NCI-H2196 (cell line): ENCODE measurements around the gene FBLN7.

ENCODE experiments used
- DNase-seq: peaks from one replicate; lab custom pipeline; 2025; ENCODE audit not compliant: unreplicated experiment; lab: John Stamatoyannopoulos, UW

The FBLN7 gene

DNA sequence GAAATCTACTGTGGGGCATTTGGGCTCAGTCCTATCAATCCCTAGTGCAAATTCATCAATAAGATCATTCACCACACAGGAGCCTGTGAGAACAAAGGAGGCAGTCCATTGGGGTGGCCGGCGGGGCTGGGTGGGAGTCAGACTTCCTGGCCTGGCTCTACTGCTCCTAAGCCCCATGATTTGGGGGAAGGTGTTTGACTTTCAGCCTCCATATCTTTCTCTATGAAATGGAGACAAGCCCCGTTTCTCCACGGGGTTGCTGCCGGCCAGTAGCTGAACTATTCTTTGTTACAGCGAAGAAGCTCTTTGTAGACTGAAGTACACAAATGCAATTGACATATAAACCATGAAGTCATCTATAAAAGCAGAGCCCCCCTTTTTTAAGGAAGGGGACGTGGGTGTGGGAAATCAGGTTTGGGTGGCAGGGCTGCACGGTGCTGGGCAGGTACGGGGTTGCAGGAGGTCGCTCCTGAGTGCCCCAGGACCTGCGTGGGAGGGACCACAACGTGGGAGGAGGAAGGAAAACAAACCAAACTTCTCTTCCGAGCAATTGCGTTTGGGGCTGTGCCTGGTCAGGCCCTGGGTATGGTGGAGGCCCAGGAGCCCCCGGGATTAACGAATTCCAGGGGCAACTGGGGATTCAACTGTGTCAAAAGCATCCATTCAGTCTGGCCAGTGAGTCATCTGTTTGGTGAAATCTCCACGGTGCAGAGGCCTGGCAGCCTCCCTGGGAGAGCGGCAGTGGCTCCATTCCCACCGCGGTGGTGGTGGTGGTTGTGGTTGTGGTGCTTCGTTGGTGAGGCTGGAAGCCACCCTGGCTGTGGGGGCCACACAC, 18.2 kb downstream of the FBLN7 start:
- no peak for DNase-seq

DNA sequence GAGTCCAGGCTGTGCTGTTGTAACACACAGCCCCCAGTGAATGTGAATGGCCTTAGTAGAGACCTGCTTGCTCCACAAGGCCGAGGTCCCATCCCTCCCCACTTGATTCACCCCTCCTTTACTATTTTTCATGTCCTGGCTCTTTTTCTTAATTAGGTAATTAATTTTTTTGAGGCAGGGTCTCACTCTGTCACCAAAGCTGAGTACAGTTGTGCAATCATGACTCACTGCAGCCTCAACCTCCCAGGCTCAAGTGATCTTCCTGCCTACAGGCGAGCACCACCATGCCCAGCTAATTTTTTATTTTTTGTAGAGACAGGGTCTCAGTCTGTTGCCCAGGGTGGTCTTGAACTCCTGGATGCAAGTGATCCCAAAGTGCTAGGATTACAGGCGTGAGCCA, 19.3 kb downstream of the FBLN7 start:
- no peak for DNase-seq

DNA sequence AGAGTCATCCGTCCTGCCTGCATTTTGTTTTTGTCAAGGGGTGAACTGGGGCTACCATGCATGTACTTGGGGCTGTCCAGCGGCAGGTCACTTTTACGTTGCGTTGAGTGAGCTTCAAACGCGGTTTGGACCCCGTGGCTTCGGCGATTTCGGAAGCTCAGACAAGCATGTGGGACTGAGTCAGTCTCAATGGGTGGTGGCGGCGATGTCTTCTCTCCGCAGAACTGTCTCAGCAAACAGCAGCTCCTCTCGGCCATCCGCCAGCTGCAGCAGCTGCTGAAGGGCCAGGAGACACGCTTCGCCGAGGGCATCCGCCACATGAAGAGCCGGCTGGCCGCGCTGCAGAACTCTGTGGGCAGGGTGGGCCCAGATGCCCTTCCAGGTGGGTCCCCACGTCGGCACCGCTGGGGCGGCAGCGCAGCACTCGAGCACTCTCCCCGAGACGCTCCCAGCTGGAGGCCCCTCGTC, 21.3 kb downstream of the FBLN7 start:
- no peak for DNase-seq

DNA sequence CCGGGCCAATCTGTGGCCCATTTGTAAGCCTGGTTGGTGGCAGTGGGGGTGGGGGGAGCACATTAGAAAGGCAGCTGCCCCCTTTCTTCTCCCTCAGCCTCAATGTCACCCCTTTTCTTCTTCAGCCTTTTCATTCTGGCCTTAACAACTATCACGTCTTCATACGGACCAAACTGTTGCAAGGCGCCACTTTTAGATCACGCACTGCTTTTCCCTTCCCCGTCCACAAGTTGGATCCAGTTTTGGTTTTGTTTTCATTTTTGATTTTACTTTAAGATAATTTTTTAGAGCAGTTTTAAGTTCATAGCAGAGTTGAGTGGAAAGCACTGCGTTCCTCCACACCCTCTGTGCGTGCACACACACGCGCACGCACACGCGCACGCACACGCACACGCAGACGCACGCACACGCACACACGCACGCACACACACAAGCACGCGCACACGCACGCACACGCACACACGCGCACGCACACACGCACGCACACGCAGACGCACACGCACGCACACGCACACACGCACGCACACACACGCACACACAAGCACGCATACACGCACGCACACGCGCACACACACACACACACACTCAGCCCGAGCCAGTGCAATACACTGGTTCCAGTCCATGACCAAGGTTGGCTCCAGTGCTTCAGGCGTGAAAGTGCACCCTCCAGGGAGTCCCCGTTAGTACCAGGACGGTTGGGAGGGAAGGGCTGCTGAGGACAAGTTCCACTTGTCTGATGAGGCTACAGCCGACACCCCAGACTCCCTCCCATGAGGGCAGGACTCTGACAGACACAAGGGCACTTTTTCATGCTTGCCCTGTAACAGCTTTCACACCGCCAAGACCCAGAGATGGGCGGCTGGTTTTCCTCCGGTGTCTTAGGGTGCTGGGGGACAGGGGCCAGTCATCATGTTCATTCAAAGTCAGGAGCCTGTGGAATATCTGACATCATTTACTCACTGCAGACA, 22.4 kb downstream of the FBLN7 start:
- no peak for DNase-seq

DNA sequence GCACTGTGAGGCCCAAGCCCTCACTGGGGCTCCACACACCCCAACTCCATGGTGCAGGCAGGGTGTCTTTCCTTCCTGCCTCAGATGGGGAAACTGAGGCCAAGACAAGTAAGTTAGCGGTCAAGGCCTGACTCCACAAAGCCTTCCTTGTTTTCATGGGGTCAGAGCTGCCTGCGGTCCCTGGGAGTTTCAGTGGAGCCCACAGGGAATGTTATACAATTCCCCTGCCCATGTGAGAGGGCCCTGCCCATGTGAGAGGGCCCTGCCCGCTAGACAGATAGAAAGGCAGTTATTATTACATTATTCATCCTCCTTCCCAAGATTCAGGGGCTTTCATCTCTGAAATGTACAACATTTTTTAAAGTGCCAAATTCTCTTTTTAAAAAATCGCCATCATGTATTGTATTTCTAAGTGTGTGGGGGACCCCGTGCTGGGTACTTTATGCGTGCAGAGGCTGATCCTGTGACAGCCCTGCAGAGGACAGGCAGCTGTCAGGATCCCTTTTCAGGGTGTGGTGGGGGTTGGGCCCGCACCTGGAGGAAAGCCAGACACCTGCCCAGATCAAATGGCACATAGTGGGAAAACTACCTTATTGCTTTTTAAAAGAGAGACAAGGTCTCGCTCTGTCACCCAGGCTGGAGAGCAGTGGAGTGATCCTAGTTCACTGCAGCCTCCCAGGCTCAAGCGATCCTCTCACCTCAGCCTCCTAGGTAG, 23.4 kb downstream of the FBLN7 start:
- DNase-seq, result peak; percentile 14

DNA sequence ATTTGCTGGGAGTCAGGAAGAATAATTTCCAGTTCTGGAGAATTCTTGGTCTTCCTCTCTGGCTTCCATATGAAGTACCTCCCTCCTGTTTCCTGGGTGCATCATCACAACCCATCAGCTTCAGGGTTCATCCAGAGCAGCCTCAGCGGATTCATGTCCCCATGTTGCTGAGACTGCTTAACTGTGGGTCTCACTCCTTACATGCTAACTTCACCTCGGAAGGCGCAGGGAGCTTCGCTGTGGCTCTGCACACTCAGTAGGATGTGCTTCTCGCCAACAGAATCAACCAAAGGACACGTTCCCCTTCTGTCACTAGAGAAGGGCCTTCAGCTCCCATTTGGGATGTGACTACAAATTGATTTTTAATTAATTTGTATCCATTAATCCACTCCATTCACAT, 24.2 kb downstream of the FBLN7 start:
- DNase-seq, result no peak

DNA sequence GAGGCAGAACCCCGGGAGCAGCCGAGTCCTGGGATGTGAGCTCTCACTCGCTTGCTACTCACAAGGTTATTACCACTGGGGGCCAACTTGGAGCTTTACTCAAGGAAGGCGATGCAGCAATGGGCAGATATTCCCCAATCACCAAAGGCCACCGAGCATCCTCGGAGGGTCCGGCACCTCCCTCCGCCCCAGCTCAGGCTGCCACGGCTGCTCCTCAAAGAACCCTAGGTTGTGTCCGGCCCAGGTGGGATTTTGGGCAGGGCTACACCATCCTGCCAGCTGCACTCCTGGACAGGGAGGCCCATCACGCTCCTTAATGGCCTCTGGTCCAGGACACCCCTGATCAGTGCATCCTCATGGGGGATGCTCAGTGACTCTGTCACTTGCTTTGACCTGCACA, 24.8 kb downstream of the FBLN7 start:
- DNase-seq, result no peak

DNA sequence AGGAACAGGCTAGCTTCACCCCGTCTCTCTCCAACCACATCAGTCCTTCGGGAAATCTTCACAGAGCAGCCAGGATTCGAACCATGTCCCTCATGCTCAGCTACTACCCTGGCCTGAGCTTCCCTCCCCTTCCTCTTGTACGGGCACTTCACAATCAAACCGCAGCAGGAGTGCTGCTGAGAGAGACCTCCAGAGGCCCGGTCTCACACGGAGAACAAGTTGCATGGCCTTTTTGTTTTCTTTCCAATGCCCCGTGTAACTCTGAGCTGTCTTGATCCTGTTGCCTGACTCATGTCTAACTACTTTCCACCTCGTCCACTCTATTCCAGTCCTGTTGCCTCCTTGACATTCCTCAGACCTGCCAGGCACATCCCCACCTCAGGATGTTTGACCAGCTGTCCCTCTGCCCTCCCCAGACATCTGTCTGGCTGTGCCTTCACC, 25.4 kb downstream of the FBLN7 start:
- no peak for DNase-seq

DNA sequence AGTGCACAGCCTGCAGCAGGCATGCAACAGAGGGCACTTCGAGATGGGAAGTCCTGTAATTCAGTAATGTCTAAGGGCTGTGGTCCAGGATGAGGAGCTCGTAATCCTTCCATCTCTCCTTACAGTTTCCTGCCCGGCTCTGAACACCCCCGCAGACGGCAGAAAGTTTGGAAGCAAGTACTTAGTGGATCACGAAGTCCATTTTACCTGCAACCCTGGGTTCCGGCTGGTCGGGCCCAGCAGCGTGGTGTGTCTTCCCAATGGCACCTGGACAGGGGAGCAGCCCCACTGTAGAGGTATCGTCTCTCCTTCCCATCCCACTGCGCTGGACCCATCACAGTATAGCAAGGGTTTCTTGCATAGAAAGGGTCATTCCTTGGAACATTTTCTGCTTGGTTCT, 26.7 kb downstream of the FBLN7 start:
- DNase-seq, result no peak

DNA sequence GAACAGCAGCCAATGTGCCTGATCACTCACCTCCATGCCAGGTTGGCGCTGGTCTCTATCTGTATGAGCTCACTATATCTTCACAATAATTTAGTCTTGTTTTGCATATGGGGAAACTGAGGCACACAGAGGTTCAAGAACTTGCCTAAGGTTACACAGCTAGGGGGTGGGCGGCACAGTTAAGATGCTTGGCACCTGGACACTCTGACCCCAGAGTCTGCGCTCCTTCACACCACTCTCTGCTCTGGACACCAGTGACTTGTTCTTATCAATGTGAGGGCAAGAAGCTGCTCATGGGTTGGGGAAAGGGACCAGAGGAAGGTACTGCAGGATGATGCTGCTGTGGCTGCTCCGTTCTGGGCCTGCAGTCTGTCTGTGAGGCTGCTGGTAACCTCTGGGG, 27.1 kb downstream of the FBLN7 start:
- no peak for DNase-seq

DNA sequence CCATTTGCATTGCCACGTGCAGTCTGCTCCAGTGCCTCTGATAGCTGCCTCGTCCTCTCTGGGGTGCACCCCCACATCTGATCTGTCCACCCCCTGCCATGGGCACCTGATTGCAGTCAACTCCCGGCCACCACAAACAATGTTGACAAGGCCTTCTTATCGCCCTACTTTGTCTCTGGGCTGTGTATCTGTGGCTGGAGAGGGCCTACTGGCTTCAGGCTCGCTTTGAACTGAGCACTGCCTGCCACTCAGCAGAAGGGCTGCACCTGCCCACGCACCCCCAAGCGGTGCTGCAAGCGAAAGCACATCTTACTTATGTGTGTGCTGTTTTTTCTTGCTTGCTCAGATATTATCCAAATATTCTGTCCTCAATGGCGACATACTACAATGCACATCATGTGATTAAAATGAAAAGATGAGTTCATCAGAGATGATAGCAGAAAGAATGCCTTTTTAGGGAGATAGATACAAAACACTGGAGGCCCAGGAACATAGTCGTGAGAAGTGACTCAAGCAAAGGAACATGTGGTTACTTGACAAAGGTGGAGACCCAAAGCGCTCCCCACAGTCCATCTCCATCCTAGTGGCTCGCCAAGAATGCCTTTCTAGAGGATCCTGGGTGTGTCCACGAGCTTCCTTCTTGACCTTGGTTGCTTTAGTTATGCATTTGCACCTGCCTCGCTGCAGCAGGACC, 28.8 kb downstream of the FBLN7 start:
- DNase-seq, result no peak

DNA sequence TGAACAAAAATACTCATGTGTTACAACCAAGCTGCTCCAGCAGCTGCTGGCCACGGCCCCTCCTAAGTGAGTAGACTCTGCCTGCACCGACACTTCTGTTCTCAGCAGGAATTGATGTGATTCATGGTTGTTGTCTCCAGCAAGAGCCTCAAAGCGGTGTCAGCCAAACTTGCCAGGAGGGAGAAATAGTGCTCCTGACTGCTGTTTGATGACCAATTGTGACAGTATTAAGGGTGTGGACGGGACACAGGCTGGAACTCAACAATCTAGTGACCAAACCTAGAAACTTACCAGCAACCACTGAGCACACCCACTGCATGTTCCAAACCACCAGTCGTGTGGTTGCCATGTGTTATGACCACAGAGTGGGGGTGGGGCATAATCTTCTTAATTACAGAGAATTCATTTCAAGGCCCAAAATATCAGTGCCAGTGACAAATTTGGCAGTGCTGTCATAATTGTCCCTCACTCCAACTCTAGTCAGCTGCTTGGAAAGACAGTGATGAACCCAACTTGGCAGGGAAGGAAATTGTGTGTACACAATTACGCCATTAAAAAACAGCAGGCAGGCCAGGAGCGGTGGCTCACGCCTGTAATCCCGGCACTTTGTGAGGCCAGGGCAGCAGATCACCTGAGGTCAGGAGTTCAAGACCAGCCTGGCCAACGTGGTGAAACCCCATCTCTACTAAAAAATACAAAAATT, 30.4 kb downstream of the FBLN7 start:
- no peak for DNase-seq

DNA sequence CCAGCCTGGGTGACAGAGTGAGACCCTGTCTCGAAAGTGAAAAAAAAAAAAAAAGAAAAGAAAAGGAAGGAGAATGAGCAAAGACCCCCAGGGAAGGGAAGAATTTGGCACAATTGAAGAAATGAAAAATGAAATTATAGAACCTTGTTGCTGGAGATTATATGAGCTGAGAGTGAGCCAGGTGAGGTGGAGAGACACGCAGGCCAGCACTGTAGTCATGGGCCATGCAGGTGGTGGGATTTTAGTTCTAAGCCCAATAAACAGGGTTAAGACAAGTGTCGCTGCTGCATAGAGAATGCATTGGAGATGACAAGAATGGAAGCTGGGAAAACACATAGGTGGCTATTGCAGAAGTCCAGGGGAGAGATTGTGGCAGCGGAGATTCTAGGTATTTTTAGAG, 32.3 kb downstream of the FBLN7 start:
- no peak for DNase-seq

DNA sequence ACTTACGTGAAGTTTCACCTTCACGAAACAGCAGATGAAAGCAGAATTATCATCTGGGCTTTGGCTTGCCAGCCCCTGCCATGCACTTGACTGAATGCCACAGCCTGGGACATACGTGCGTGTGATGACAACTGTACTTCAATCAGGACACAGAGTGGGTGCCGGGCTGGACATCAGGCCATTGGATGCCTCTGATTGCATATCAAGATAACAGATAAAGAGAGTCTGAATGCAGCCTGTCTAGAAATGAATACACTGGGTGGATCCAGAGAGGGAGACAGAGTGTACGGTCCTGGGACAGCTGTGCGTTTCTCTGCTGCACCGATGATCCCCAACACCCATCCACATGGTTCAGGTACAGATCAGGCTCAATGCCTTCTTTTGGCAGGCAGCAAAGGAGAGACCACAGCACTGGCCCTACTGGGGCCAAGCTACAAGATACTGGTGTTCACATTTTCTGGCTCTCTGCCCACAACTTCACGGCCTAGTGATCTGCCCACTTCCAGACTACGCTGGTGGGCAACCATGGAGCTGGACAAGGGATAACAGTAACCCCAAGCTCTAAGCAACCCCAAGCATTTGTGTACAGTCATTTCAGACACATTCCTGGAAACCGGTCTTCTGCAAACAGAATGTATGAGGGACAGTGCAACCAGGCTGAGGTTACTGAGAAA, 35.6 kb downstream of the FBLN7 start:
- no peak for DNase-seq

DNA sequence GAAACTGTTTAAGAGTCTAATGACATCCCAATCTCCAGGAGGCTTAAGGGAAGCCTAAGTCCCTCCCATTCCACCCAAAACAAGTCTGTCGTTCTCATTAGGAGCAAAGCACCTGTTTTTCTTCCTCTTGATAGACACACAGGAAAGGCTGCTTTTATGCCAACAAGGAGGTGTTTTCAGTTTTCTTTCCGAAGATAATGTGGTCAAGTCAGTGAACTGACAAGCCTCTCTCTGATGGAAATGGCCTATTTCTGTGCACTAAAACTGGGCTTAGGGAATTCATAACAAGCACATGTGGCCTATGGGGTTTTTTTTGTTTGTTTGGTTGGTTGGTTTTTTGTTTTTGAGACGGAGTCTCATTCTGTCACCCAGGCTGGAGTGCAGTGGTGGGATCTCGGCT, 36.2 kb downstream of the FBLN7 start:
- DNase-seq, result no peak

DNA sequence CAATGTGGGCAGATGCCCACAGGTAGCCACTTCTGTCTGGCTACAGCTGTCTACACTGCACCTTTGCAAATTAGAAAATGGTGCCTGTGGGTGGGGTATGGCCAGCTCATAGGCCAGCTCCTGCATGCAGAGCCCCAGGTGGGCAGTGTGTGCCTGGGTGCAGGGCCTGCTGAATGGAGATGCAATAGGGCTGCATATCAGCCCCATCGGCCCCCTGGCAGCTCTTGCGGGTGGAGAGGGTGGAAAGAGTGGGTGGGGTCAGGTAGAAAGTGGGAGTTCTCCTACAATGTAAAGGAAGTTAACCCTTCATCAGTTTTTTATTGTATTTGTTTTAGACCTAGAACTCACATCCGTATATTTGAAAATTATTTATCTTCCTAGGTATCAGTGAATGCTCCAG, 37.1 kb downstream of the FBLN7 start:
- DNase-seq, result no peak

DNA sequence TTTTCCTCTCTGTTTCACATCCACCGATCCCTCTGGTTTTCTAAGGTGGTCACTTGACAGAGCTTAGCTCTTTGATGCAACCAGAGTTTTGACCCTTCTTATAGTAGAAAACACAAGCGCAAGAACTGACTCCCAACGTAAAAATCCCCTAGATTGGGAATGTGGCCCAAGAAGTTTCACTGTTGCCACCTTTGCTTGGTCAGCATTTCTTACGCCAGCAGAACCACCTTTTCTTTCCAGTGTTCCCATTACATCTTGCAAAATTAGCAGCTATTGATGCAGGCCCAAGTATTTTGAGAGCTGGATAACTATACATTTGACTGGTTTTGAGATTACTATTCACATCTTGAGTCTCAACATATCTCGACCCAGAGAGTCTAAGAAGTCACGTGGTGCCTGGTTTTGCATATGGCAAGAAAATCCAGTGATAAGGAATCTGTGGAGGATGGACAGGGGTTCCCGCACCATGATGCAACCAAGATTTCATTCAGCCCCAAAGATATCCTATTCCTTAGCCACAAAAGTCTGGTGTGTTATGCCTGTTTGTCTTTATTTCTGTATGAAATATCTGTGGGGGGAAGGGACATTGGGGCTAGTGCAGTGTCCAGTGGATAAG, 37.9 kb downstream of the FBLN7 start:
- no peak for DNase-seq

DNA sequence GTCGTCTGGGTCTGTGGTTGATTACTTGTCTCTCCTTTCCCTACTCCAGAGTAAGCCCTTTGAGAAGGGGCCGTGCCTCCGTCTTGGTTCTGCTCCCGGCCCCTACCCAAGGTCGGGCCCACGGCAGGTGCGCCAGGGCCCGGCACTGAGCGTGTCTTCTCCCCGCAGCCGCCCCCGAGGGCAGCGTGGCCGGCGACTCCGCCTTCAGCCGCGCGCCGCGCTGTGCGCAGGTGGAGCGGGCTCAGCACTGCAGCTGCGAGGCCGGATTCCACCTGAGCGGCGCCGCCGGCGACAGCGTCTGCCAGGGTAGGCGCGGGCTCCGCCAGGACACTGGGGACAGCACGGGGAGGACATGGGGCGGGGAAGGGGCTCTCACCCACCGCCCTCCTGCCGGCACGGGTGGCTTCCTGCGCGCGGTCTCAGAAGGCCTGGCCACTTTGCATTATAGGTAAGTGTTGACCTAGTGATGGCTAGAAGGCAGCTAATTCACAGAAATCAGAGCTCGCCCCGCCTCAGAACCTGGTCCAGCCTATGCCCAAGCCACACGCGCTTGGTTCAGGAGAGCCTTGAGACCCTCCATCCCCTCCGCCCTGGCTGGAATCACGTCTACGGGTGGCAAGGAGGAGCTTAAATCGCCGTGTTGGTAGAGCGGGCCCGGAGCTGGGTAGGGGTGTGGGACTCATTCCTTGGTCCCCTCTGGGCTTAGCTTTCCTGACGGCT, 43.5 kb downstream of the FBLN7 start:
- peak; percentile 52 for DNase-seq
